GM10266 (cell line): ENCODE results near the gene CYRIA.

Experiments
- DNase-seq: peaks from one replicate; pipeline ENCODE4 v3.0.0; 2012; ENCODE audit errors: extremely low spot score
- TF ChIP-seq, protein P1 (sequence below): IDR thresholded peaks from 2 replicates; pipeline ENCODE4 v1.5.1; 2012; ENCODE audit warnings: mild to moderate bottlenecking, low read depth; ENCODE audit not compliant: control insufficient read depth, insufficient read depth; ENCODE audit errors: missing control alignments

CYRIA gene

DNA sequence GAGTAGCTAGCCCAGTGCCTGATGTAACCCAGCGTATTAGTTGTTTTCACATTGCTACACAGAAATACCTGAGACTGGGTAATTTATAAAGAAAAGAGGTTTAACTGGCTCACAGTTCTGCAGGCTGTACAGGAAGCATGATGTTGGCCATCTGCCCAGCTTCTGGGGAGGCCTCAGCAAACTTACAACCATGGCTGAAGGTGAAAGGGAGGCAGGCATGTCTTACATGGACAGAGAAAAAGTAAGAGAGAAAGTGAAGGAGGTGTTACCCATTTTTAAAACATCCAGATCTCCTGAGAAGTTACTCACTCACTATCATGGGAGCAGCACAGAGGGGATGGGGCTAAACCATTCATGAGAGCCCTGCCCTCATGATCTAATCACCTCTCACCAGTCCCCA lies 6.1 kb upstream of the CYRIA start:
- no peak for DNase-seq

DNA sequence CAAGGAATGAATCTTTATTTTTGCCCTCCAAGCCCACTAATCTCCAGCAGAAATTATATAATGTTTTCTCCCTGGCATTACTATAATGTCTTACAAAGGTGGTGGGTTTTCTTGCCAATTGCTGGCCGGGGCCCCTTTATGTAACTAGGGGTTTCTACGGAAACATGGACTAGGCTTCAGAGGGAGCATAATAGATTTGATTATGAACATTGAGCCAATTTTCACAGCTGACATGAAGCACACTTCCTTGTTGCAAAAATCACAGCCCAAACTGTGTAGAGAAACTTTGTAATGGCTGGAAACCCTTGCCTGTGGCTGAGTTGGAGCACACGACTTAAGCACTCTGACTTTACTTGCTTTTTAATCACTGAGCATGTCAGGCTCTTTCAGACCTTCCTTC lies 3.8 kb upstream of the CYRIA start:
- DNase-seq = no peak
- TF ChIP-seq, protein P1, sequence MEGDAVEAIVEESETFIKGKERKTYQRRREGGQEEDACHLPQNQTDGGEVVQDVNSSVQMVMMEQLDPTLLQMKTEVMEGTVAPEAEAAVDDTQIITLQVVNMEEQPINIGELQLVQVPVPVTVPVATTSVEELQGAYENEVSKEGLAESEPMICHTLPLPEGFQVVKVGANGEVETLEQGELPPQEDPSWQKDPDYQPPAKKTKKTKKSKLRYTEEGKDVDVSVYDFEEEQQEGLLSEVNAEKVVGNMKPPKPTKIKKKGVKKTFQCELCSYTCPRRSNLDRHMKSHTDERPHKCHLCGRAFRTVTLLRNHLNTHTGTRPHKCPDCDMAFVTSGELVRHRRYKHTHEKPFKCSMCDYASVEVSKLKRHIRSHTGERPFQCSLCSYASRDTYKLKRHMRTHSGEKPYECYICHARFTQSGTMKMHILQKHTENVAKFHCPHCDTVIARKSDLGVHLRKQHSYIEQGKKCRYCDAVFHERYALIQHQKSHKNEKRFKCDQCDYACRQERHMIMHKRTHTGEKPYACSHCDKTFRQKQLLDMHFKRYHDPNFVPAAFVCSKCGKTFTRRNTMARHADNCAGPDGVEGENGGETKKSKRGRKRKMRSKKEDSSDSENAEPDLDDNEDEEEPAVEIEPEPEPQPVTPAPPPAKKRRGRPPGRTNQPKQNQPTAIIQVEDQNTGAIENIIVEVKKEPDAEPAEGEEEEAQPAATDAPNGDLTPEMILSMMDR = no peak

More for the DNA sequence above, 6.1 kb upstream of the CYRIA start:
- TF ChIP-seq, protein P1 = no peak

DNA sequence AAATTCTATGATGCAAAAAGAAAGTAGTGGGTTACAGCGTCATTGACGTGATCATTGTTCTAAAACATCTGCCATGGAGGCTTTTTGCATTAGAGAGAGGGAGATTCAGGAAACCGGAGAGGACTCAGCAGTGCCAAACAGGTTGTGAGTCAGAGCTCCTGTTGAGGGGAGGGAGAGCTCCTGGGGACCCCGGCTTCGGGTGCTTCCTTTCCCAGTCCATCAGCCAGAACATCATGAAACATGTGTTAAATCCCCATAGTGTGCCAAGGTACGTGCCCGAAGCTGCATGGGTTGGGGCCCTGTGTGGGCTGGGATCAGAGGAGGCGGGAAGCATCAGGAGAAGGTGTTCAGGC lies 791 bp upstream of the CYRIA start:
- DNase-seq = no peak
- TF ChIP-seq, protein P1 = no peak

DNA sequence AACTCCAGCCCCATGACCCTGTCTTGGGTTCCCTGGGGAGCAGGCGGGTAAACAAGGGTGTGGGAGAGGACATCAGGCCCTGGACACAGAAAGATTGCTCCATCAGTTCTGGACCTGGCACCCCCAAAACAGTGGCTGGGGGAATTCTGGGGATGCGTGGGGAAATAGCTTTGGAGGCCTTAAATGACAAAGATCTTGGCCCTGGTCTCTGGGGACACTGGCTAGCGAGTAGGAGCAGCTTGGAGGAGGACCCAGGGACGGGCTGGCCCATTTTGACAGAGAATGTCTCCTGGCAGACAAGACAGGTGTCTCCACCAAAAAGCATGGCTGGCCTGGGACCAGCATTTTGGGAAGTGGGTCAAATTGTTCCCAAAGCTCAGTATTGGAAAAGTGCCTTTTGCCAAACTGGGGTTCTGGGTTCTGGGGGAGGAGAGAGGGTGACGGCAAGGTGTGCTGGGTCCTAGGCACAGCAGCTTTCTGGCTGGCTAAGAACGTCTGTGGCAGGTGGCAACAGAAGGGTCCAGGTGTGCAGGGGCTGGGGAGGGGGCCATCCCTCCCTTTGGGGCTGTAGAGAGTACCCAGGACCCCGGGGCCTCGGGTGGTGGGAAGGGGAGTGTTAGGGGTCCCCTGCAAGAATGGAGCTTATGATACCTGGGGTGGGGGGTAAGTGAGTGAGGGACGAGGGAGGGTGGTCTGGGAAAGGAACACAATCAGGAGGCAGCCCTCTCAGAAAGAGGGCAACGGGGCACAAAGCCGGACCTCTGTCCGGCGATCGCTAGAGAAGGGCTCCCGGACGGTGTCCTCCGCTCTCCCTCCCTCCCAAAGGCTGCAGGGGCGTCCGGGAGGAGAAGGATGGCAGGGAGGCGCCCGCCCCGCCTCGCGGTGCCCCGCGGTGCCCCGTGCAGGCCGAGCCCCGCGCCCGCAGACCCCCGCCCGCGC lies 556 bp downstream of the CYRIA start:
- DNase-seq = no peak
- TF ChIP-seq, protein P1 = no peak

DNA sequence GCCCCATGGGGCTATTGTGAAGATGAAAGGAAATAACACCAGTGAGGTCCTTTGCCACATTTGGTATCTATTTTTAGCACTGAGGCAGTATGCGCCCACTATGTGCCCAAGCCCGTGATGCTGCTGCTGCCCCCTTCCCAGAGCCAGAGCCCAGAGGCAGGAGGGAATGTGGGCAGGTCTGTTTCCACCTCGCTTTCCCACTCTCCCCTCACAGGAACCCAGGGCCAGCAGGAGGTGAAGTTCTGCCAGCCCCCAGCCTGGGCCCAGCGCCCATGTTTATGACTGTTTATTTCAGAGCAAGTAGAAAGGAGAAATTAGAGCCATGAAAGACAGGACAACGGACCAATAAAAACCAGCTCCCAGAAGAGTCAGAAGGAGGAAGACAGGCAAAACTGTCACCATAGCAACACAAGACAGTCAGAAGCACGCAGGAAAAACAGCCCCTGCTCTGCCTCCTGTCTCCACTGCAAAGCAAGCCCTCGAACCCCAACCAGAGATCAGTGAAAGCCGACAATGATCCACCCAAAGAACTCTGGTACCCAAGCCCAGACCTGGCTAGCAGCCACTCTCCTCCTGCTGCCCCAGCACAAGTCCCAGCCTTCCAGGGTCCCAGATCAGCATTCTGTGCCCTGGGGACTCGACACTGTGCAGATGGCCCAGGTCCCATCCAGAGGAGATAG lies 1.4 kb downstream of the CYRIA start:
- peak; percentile 51 for DNase-seq
- TF ChIP-seq, protein P1 = no peak

DNA sequence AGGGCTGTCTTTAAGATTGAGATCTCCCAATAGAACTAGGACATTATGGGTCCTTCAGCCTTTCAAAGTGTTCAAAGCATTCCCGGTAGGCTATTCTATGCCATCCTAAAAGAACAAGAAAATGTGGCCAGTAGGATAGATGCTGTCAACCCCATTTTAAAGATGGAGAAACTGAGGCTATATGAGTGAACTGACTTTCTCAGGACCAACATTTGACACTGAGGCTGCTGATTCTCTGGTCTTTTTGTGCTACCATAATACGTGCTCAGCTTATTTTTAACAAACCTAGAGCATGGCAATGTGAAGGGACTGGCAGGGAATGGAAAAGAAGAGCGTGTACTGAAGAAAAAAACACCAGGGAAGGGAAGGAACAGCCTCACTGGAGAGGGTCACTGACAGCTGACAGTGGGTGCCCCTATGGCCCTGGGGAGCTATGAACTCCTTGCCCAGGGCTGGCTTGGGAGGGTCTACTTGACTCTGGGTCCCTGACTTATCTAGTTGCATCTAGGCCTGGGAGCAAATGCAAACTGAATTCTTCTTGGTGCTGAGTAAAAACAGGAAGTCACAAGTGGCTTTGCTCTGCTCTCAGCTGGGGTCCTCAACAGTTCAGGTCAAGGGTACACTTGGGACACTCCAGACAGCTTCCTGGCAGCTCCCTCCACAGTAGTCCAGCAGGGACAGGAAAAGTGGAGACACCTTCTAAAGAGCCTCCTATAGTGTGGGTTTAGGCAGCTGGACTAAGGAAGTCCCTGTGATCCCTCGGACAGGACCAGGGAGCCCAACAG lies 2.3 kb downstream of the CYRIA start:
- TF ChIP-seq, protein P1 = no peak
- no peak for DNase-seq
